Left cardiac atrium (tissue), 4 donors: ENCODE results near the gene MACROD2. TPM values are rescaled to one million over a fixed set of nuclear protein-coding genes. Genes with fewer than 3 reads are reported as not detected.

Experiments
- ATAC-seq, 2 donors: fragments of 200-7000 bp; cut with Tn5 transposase; one replicate each; pipeline ENCODE4 v1.9.1; 2020; ENCODE audit warnings: mild to moderate bottlenecking in 2 of 2, moderate library complexity in 2 of 2
- DNase-seq: peaks from one replicate; pipeline ENCODE4 v3.0.0-alpha.2; 2020
- intact Hi-C, 2 donors: fragments of 100-400 bp; cut with DNase I; formaldehyde crosslinking; loops; one replicate each; pipeline versions ENCODE4 v1.14.1 to v1.15.1; 2022 to 2023
- total RNA-seq, 2 donors: library from RNA; stranded (reverse); fragmentation: NEBNext Ultra II Directional; extraction: Animal tissue kit (Norgen Biotek cat#: 25700); gene quantifications; one replicate each; pipeline ENCODE4 v1.2.1, GENCODE V29; 2021
- donor health status: DM: no; HTN: yes; CAD: no.
- donor health status: DM: no; HTN: yes; CAD: no; lungs with severe emphysema.
- donor health status: DM: yes; HTN: yes; CAD: no.
- donor health status: Dilated cardiomyopathy.

Gene MACROD2
- total RNA-seq, 2 donors from 2014 or later, result 1.3 to 2.6 TPM

DNA sequence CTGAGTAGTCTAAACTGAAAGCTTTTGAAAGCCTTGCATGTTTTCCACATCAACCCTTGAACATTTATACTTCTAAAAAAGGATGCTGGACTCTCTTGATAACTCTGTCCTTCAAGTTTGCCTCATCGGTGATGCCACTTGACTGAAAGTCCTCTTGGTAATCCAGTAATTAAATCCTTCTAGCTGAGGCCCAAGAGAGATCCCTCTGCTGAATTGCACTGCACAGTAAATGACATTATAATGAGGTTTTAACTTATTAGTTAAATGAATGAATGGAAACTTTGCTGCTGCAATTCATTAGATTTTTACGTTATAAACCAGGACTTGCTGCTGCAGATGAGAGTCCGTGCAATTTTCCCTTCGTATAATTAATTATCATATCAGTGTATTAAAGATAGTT is 706.0 kb downstream of the MACROD2 start:
- intact Hi-C loops, result no loop called here
- ATAC-seq, result no peak
- DNase-seq, result no peak

DNA sequence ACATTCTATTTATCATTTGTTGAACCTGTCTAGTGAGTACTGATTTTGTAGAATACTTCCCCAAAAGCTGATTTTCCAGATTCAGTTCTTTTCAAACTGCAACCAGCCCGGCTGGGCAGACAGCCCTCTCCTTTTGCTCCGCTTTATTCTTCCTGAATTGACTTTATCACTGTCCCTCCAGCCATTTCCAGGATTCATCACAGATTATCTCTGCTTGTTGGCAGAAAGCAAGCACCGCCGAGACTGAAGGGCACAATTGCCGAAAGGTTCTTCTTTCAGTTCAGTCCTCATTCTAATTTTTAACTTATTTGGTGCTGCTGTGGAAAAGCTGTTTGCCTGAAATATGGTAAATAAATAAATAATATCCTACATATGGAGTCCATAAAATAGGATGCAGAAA is 711.2 kb downstream of the MACROD2 start:
- intact Hi-C loops, result no loop called here
- ATAC-seq (no peak), DNase-seq (no peak)

DNA sequence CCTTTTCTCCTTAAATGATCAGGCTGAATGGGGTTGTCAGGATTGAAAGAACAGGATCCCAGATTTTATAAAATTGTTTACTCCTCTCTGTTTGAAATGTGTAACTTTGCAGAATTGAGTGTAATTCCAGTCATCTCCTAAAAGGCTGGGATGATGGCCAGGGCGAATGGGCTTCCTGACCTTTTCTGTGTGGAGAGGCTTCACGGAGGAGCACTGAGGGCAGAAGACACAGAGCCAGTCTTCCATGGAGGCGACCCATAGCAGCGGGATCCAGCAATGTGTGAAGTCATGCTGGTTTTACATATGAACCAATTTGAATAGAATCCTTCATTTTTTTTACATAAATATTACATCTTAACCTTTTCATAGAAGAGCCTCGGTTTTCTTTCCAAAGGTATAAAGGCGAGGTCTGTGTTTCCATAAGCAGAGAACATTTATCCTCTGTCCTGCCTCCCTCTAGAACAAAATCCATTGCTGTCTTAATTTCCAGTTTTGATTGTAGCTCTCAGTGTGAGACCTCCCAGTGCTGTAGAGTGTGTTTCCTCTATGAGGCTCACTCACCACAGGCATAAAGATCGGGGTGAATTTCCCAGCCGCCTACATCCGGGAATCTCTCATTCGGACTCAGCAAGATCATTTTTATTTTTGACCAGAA is 711.8 kb downstream of the MACROD2 start:
- ATAC-seq (no peak), DNase-seq (no peak)
- intact Hi-C loops, result no loop called here

DNA sequence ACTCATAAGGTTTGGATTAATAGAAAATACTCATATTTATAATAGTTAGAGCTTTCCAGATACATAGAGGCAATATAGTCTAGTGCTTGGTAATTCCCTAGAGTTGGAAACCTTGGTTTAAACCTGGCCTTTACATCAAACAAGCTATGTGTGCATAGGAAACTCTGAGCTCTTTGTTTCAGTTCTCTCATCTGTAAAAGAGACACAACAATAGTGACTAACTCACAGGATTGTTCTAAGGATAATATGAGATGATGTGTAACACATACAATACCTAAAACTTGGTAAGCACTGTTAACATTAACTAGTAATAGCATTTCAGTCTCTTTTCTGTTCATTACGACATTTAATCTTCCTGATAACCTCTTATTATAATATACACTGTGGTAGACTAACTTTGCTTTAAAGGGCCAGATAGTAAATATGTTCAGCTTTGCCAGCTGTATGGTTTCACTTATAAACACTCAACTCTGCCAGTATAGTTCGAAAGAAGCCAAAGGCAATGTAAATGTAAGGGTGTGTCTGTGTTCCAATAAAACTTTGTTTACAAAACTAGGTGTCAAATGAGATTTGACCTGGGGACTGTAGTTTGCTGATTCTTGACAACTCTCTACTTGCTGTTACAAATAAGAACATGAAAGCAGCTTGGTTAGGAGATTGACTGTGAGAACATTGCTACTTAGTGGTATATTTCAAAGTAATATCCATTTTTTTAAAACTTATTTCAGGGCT is 712.7 kb downstream of the MACROD2 start:
- ATAC-seq, result no peak
- no peak for DNase-seq
- intact Hi-C loops, result no loop called here

DNA sequence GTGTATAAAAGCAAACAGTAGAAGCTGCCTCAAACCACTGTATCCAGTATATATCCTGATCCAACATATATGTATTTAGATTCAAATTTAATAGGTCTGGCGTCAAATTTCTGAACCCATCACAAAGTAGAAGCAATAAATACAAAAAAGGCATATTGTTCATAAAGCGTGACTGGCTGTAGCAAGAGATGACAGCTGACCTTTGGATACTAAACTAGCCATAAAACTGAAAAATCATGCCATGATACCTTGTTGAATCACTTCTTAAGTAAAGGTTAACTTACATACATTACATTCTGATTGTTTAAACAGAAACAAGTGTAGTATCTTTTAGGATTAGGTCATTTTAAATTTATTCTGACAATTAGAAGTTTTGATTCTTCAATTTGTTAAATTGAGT is 714.1 kb downstream of the MACROD2 start:
- intact Hi-C loops, result no loop called here
- DNase-seq, result no peak
- no peak for ATAC-seq

DNA sequence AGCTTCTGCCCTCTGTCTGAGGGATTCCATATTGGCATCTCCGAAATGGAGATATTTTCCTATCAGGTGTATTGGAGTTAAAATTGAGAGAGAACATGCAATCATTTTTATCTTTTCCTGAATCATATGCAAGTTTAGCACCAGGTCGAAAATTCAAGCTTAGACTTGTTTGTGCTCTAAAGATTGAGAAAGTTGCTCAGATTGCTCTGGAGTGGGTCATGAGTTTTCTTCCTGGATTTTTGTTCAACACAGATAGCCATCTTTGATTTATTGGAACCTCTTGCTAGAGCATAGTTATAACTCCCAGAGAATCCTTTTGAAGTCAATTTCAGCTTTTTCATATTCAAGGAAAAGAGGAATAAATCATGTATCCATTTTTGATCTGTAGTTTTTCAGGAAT is 715.6 kb downstream of the MACROD2 start:
- DNase-seq, result no peak
- ATAC-seq, result no peak
- intact Hi-C loops, result no loop called here

DNA sequence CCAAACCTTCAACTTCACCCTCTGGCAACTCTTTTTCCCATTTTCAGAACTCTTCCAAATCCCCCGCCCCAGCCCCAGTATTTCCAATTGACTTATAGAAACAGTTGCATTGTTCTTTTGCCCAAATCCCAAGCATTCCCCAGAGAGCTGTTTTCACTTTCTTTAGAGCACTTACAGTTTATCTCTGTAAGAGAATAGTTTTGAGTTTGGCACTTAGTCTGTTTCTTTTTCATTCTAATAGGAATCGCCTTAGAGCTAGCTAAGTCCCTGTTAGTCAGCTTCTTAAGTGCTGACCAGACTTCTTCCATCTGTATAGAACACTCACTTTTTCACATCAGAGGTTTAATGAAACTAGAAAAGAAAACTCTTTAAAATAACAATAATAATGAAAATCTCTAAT is 716.3 kb downstream of the MACROD2 start:
- ATAC-seq (no peak), DNase-seq (no peak)
- intact Hi-C loops, result no loop called here

DNA sequence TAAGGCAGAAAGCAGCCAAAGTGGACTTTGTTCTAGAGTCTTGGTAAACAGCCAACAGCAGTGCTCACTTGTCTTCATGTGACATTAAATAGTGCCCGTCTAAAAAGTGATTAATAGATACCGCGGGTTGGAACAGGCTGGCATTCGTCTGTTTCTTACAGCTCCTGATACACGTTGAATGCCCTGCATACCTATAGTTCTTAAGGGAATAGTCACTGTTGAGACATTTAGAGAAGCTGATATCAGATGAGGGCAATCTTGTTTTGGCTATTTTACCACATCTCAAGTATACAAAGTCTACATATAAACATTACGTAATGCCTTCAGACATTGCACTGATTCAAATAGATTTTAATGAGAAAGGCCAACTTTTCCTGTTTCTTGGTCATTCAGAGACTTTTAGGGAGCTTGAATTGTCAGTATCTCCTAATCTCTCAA is 717.0 kb downstream of the MACROD2 start:
- peak in 1 of 2 donors; percentile 63 for ATAC-seq
- intact Hi-C loops, result no loop called here
- no peak for DNase-seq

DNA sequence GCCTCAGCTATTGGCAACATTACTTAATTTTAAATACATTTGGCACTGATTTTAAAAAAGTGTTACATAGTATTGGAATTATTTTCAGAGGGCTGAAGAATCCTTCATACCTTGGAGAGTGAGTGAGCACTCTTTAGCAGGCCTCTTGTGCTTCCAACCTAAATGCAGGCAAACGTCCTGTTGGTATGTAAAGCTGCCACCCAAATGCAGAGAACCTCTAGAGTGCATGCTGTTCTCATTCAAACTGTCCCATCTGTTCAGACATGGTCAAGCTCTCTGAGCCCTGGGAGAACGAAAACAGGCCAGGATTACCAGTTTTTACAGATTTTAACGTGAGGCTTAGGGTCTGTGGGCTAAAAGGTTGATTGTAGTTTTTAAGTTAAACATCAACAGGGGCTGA is 720.1 kb downstream of the MACROD2 start:
- ATAC-seq (no peak), DNase-seq (no peak)
- intact Hi-C loops, result no loop called here

DNA sequence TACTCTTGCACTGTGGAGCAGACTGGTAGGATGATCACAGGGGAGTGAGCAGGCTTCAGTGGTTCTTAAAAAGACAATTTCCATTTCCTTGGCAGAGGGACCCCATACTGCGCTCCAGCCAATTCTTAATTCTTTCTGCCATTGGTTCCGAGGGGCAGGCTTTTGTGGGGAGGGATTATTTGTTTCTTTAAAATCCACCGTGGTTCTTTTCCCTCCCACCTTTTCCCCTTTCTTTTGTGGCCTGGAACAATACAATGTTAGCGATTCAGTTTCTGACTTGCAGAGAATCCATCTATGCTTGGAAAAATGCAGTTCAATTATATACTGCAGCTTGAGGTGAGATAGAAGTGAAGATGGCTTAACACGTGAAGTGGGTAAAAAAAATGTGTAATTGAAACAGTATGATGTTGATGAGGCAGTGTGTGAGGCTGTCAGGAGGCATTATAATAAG is 721.1 kb downstream of the MACROD2 start:
- intact Hi-C loops, result no loop called here
- ATAC-seq (no peak), DNase-seq (no peak)

DNA sequence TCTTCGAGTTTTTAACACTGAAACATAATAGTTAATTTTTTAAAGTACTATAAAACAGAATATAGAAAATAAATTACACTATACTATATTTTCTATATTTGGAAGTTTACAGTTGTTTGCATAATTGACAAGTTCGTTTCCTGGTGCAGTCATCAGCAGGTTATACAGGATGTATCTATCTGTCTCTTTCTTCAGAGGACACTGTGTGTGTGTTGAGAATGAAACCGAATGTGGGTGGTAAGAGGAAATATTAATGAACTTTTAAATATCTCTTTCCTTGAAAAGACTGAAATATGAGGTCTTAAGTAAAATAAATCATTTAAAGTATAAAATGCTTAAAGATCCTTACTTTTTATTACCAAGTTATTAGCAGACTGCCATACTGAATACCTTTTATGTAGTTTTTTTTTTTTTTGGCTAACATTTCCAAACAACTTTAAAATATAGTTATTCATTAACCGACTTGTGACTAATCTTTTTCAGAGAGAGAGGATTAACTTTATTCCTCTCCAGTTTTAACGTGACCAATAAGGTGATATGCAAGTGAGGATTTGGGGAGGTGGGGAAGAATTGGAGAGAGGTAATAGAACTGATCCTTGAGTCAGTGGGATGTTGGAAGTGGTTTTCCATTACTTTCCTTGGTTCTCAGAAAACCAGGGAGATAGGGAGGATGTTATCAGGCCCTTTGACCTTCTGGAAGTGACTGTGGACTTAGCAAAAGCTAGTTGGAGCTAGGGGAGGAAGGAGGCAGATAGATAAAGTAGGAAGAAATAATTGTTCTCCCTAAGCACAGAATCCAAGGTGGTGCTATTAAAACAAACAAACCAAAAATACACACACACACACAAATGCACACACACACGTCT is 722.1 kb downstream of the MACROD2 start:
- ATAC-seq, result no peak

DNA sequence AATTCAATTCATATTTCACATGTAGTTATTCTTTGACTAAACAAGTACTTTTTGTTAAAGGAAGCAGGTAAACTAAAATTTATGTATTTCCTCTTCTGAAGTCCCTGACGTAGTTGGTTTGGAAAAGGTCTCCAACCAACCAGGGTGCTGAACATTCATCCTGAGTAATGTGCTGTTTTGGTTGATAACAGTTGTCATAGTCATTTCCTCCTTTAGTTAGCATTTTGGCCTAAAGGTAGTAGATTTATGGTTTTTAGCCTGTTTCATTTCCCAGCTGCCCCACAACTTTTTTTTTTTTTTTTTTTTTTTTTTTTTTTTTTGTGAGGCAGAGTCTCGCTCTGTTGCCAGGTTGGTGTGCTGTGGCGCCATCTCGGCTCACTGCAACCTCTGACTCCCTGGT is 724.9 kb downstream of the MACROD2 start:
- ATAC-seq, result no peak
- DNase-seq, result no peak
- intact Hi-C loops, result no loop called here

More for the DNA sequence above, 722.1 kb downstream of the MACROD2 start:
- DNase-seq, result no peak
- intact Hi-C loops, result no loop called here

DNA sequence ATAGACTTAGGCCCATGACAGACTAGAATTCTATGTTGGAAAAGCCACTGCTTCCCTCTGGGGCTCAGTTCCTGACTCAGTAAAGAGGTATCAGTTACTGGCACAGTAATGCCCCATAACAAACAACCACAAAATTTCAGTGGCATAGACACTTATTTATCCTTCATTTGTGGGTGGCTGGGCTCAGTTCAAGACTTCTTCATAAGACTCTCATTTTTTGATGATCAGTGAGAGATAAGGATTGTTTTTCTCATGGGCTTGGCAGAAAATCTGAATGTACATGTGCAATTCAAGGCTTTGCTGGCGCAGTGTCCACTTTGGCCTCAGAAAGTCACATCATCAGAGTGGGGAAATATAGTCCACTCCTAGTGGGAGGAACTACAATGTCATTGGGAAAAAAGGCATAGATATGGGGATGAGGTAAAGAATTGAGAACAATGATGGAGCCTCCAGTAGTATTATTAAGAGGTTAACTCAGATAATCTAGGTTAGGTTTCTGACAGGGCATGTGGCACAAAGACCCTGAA is 726.7 kb downstream of the MACROD2 start:
- ATAC-seq (no peak), DNase-seq (no peak)
- intact Hi-C loops, result no loop called here

DNA sequence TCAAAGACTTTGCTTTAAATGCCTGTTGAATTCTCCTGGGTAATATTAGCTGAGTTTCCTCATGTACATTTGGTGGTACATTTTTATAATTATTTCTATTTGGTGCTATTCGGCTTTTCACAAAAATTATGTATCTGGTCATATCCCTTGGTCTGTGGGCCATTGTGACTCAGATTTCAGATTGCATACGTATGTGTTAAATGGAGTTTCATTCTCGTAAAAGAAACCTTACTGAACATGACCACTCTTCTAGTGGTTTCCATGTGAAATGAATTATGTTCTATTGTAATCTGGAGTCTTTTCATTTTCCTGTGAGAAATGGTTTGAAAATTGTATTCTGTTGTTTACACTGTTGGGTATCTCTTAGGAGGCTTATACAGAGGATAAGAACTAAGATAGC is 728.3 kb downstream of the MACROD2 start:
- intact Hi-C loops, result no loop called here
- DNase-seq (no peak), ATAC-seq (no peak)

DNA sequence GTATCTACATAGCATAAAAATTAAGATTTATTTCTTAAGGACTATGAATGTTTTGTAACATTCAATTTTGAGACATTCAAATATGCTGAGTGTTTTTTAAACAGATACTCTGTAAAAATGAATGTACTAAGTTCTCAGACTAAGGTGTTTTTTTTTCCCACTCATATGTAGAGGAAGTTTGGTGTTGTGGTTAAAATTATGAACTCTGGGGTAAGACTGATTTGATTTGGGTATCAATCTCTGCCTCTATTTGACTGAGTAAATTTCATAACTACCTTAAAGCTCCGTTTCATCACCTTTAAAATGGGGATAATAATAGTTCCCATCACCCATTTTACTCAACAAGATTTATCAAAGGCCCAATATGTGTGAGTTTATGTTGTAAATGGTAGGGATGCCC is 728.7 kb downstream of the MACROD2 start:
- intact Hi-C loops, result no loop called here
- ATAC-seq (no peak), DNase-seq (no peak)

DNA sequence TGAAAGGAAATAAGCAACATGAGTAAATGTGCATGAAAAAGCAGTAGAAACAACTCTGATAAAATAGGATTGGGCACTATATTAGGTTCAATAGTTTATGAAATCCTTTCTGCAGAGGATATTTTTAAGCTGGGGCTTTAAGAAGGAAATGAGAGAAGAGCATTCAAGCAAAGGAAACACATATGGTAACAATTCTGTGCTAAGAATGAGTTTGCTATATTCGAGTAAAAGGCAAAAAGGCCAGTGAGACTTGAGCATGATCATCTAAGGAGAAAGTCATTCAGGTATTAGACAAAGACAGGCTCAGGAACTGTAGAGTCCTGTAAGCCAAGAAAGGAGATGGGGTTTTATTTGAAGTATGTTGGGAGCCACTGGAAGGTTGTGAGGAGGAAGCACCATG is 729.2 kb downstream of the MACROD2 start:
- intact Hi-C loops, result no loop called here
- ATAC-seq, result no peak
- no peak for DNase-seq

DNA sequence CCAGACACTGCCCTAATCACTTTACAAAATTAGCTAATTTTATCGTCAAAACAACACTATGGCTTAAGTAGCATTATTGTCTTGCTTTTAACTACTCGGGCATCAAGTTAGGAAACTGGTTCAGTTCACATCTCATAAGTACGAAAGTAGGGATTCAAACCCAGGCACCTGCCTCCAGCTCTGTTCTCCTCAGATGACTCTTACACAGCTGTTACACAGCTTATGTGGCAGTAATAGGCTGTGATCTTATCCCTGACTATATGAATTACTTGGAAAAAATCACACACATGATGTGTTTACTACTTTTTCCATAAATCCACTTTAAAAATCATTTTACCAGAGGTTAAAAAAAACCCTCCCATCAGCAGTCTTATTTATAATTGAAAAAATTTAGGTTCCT is 731.3 kb downstream of the MACROD2 start:
- ATAC-seq (no peak), DNase-seq (no peak)
- intact Hi-C loops, result no loop called here

DNA sequence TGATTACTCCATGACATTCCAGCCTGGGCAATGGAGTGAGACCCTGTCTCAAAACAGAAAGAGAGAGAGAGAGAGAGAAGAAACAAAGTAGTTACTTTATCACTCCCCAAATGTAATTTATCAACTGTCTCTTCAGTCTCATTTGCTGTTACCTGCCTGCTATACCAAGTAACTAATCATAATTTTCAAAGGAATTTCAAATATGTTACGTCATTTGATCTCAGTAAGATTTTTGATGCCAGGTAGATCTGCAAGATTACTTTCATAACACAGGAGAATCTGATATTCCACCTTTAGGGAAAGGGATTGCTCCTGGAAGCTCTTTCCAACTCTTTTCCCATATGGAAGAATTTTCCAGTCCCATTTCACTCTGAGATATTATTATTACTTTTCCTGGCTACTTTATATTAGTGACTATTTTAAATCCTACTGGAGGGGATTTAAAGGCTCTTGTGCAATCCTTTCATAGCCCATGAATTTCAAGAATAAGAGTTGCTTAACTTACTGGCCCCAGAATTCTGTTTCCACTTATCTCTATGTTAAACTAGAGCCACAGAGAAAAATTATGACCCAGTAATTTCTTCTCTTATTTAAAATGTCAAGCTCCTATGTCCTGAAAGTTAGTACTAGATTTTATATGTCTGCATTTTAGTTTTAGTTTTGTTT is 732.3 kb downstream of the MACROD2 start:
- no peak for DNase-seq
- ATAC-seq, result no peak
- intact Hi-C loops, result no loop called here

DNA sequence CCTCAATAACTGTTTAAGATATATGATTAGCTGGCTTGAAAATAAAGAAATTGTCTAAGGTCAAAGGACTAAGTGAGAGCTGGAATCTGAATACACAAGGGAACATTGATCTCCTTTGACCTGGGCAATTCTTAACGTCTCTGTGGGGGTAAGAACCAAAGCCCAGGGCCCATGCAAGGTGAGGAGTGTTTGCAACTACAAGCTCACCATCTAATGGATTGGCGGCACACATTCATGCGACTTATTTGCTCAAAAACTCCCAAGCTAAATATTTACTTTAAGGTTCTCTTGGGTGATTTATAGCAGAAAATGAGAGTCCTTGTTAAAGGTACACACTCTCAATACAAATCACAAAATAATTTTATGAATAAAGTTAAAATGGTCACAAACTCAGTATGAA is 734.1 kb downstream of the MACROD2 start:
- DNase-seq, result no peak
- no peak for ATAC-seq
- intact Hi-C loops, result no loop called here
